HepG2 (cell line): ENCODE results near the gene THOC1. TPM values are rescaled to one million over a fixed set of nuclear protein-coding genes. Genes with fewer than 3 reads are reported as not detected.

Experiments used
- ATAC-seq: fragments of 200-7000 bp; cut with Tn5 transposase; 3 replicates; pipeline ENCODE4 v1.9.1; 2020; ENCODE audit warnings: mild to moderate bottlenecking, moderate library complexity
- BruUV-seq: library from RNA; stranded (reverse); fragments of 400-500 nt; replicated peaks from 2 replicates; lab custom pipeline; 2021; lab: Mats Ljungman, UMichigan
- CTCF ChIA-PET: fragments of 300-600 bp; formaldehyde crosslinking; extraction: SDS; loops from one replicate; lab custom pipeline; 2021; ENCODE audit warnings: low total read pairs, inconsistent platforms, low intra/inter-chr PET ratio; lab: Yijun Ruan, JAX
- POLR2A ChIA-PET: fragments of 350-600 bp; sonication (Branson Sonifier 250); formaldehyde crosslinking; loops from one replicate; lab custom pipeline; 2020; ENCODE audit warnings: antibody characterized with exemption, inconsistent platforms; lab: Yijun Ruan, JAX
- DNase-seq: peaks from one replicate; pipeline ENCODE4 v3.0.0-alpha.2; 2015; ENCODE audit warnings: low spot score
- FAIRE-seq: peaks from 3 replicates; lab custom pipeline; 2011; peaks lifted over from hg19 to GRCh38; lab: Jason Lieb, UNC
- H2AFZ ChIP-seq: one replicate; pipeline ENCODE4 v1.6.1; 2011; ENCODE audit warnings: low read length, inconsistent platforms
- H3K27ac ChIP-seq: fragments of 300-600 bp; 3 replicates; pipeline ENCODE4 v1.8.0; 2011; ENCODE audit warnings: mixed run types, mild to moderate bottlenecking, mixed read lengths, low read length, inconsistent platforms; ENCODE audit not compliant: insufficient read depth; ENCODE audit errors: extremely low read length
- H3K27me3 ChIP-seq, 2 experiments: fragments of 200-600 bp in 1 of 2; 2 replicates in 1 of 2; 3 replicates in 1 of 2; pipeline versions ENCODE4 v1.6.0 to v1.8.0; 2011; ENCODE audit warnings: low read length in 2 of 2, mild to moderate bottlenecking in 2 of 2, moderate library complexity in 2 of 2, inconsistent platforms in 1 of 2; ENCODE audit not compliant: insufficient read depth in 2 of 2, control insufficient read depth in 1 of 2
- H3K36me3 ChIP-seq, 2 experiments: fragments of 200-600 bp in 1 of 2; replicated peaks in 1 of 2; 2 replicates in 1 of 2; 3 replicates in 1 of 2; pipeline versions ENCODE4 v1.5.1 to v1.8.0; 2011; ENCODE audit warnings: low read length in 2 of 2, inconsistent platforms in 1 of 2; ENCODE audit not compliant: insufficient read depth in 2 of 2, control insufficient read depth in 1 of 2
- H3K4me1 ChIP-seq: 2 replicates; pipeline ENCODE4 v1.5.1; 2012; ENCODE audit warnings: low read length, inconsistent platforms; ENCODE audit not compliant: insufficient read depth
- H3K4me2 ChIP-seq: 2 replicates; pipeline ENCODE4 v1.6.0; 2011; ENCODE audit warnings: low read depth, low read length, inconsistent platforms
- H3K4me3 ChIP-seq, 3 experiments: fragments of 200-600 bp in 1 of 3; sonication (generic), shearing (Covaris generic) in 1 of 3; replicated peaks in 1 of 3; 2 replicates each; pipeline ENCODE4 v1.5.1; 2011 to 2016; ENCODE audit warnings: low read length in 3 of 3, inconsistent platforms in 2 of 3, low read depth in 2 of 3, mild to moderate bottlenecking in 2 of 3, control low read depth in 1 of 3, mixed read lengths in 1 of 3; ENCODE audit not compliant: insufficient read depth in 1 of 3
- H3K79me2 ChIP-seq: one replicate; pipeline ENCODE4 v1.6.1; 2011; ENCODE audit warnings: low read length, inconsistent platforms; ENCODE audit not compliant: insufficient read depth
- H3K9ac ChIP-seq: 2 replicates; pipeline ENCODE4 v1.6.0; 2011; ENCODE audit warnings: mild to moderate bottlenecking, low read depth, low read length, inconsistent platforms; ENCODE audit not compliant: insufficient read depth
- H3K9me3 ChIP-seq: 2 replicates; pipeline ENCODE4 v1.5.1; 2012; ENCODE audit warnings: mild to moderate bottlenecking, low read length
- H4K20me1 ChIP-seq: 2 replicates; pipeline ENCODE4 v1.6.0; 2011; ENCODE audit warnings: inconsistent platforms, mild to moderate bottlenecking, low read length, moderate library complexity; ENCODE audit not compliant: insufficient read depth
- FOSL2 ChIP-seq: sonication (generic); formaldehyde crosslinking; IDR thresholded peaks from 2 replicates; pipeline ENCODE4 v1.4.0; 2020; ENCODE audit warnings: missing genetic modification reagents
- MLX ChIP-seq: IDR thresholded peaks from 2 replicates; pipeline ENCODE4 v1.6.1; 2016
- PTBP1 ChIP-seq: fragments of 200-400 bp; formaldehyde crosslinking; IDR thresholded peaks from 2 replicates; pipeline ENCODE4 v1.6.1; 2018; ENCODE audit warnings: low read length, low read depth; ENCODE audit not compliant: poor library complexity, severe bottlenecking
- ZKSCAN5 ChIP-seq: sonication (generic); formaldehyde crosslinking; IDR thresholded peaks from 2 replicates; pipeline ENCODE4 v1.5.1; 2020; ENCODE audit warnings: mild to moderate bottlenecking, missing genetic modification reagents
- WGBS: methylation state at CpG from one replicate; pipeline ENCODE4 v1.1.6; 2017; ENCODE audit warnings: low lambda C conversion rate; 5-methylcytosine and 5-hydroxymethylcytosine counted together
- in situ Hi-C: cut with HindIII; loops from 2 replicates; pipeline ENCODE4 v1.10.0; 2017; ENCODE audit warnings: low pct_unique_long_range_greater_than_20kb; ENCODE audit not compliant: extremely low pct_ligation_motif_present
- intact Hi-C: fragments of 100-400 bp; cut with micrococcal nuclease; formaldehyde crosslinking; loops from one replicate; pipeline ENCODE4 v1.10.0; 2022; ENCODE audit not compliant: unreplicated experiment
- polyA plus RNA-seq, 8 experiments: library from polyadenylated mRNA; depleted of rRNA in 3 of 8; stranded (reverse) in 7 of 8; unstranded in 1 of 8; fragments of >200 nt; fragmentation: Illumina TruSeq in 4 of 8; extraction: Trizol in 4 of 8; gene quantifications; 2 replicates each; pipeline versions ENCODE4 v1.2.1 to v1.2.3, GENCODE V29; 2011 to 2016; ENCODE audit warnings: low read depth in 4 of 8, missing spikeins in 1 of 8, mixed read lengths in 1 of 8; ENCODE audit not compliant: insufficient read depth in 1 of 8
- total RNA-seq, 5 experiments: library from RNA; depleted of rRNA; stranded (reverse); fragments of >200 nt; fragmentation: Illumina TruSeq; extraction: Trizol; gene quantifications; 2 replicates each; pipeline ENCODE4 v1.2.3, GENCODE V29; 2016; ENCODE audit warnings: low read depth in 1 of 5

Gene THOC1
- total and polyA plus RNA-seq, 2 of the 13 experiments (the other 11 are each of a cell fraction or from before 2014, with no cell fraction given), result 40.6 to 56.7 TPM

- no peaks in the 10 kb centered on the region for H3K79me2 ChIP-seq
- peaks cover 18 to 73% of the 10 kb centered on the region in 2 experiments; a peak in 4 of 5 replicates for H3K36me3 ChIP-seq
- FAIRE-seq (no peak), DNase-seq (no peak), ATAC-seq (no peak)
- H4K20me1 ChIP-seq, result no peaks in the 10 kb centered on the region; the same call in 1 of the 2 replicates
- in situ Hi-C loops (no loop called here), intact Hi-C loops (no loop called here)
- H3K27me3 ChIP-seq, result no peaks in the 10 kb centered on the region
- POLR2A ChIA-PET, result no interaction called here
- H3K4me2 ChIP-seq, result no peak overlapping the region
- H2AFZ ChIP-seq, result no peak overlapping the region
- no peak overlapping the region for H3K4me3 ChIP-seq
- BruUV-seq, result no TSS peak
- H3K9ac ChIP-seq, result no peak overlapping the region
- no peak for TF ChIP-seq MLX (CRISPR knock-in tag)
- no peak for TF ChIP-seq PTBP1
- H3K27ac ChIP-seq, result no peak overlapping the region
- 98% methylated on average over 5 of the region's 5 CpGs for WGBS
- CTCF ChIA-PET, result no interaction called here
- H3K4me1 ChIP-seq, result no peaks in the 10 kb centered on the region
- H3K9me3 ChIP-seq, result no peaks in the 10 kb centered on the region
Observed at GRCh38 chr18:251572-251971, 16.3 kb downstream of the THOC1 start.

- no peak for ATAC-seq
- H3K4me3 ChIP-seq, result no peak overlapping the region
- no peaks in the 10 kb centered on the region for H3K27me3 ChIP-seq
- peak; percentile 37; the same call in 1 of the 2 replicates for TF ChIP-seq FOSL2 (CRISPR knock-in tag)
- TF ChIP-seq ZKSCAN5 (CRISPR knock-in tag), result no peak
- no peak for FAIRE-seq
- no peaks in the 10 kb centered on the region for H3K9me3 ChIP-seq
- no peak for DNase-seq
- no peaks in the 10 kb centered on the region for H3K4me1 ChIP-seq
- in situ Hi-C loops (no loop called here), intact Hi-C loops (no loop called here)
- no peaks in the 10 kb centered on the region; the same call in 1 of the 2 replicates for H4K20me1 ChIP-seq
- H3K79me2 ChIP-seq, result no peaks in the 10 kb centered on the region
- no peak overlapping the region for H3K27ac ChIP-seq
- no peak overlapping the region for H3K4me2 ChIP-seq
- BruUV-seq, result no TSS peak
- WGBS, result 97% methylated on average over 2 of the region's 2 CpGs
- peaks cover 14 to 71% of the 10 kb centered on the region in 2 experiments; a peak in 4 of 5 replicates for H3K36me3 ChIP-seq
- no peak overlapping the region for H2AFZ ChIP-seq
- ChIA-PET POLR2A (no interaction called here), CTCF (no interaction called here)
- no peak overlapping the region for H3K9ac ChIP-seq
Observed at GRCh38 chr18:250685-251084, 17.2 kb downstream of the THOC1 start.
